HepG2 (cell line): ENCODE results near the gene ZNF697. TPM values are rescaled to one million over a fixed set of nuclear protein-coding genes. Genes with fewer than 3 reads are reported as not detected.
A peak's percentile ranks its signal among the peaks of the same experiment; 100 is the strongest.

Experiments used
- ADNP ChIP-seq: sonication (generic); formaldehyde crosslinking; IDR thresholded peaks from 2 replicates; pipeline ENCODE4 v1.4.0; 2020; ENCODE audit warnings: missing genetic modification reagents
- ARNT2 ChIP-seq: sonication (generic); formaldehyde crosslinking; IDR thresholded peaks from 2 replicates; pipeline ENCODE4 v1.8.0; 2022; ENCODE audit warnings: mild to moderate bottlenecking, low read depth, missing genetic modification reagents, moderate library complexity
- CC2D1A ChIP-seq: sonication (generic); formaldehyde crosslinking; IDR thresholded peaks from 2 replicates; pipeline ENCODE4 v1.8.1; 2023; ENCODE audit warnings: mild to moderate bottlenecking, missing genetic modification reagents
- DNMT3B ChIP-seq: conservative IDR thresholded peaks from 2 replicates; pipeline ENCODE4 v1.6.1; 2016; ENCODE audit warnings: missing biosample characterization, control low read depth
- EHMT2 ChIP-seq: fragments of 200-600 bp; sonication (generic); IDR thresholded peaks from 2 replicates; pipeline ENCODE4 v1.7.0; 2017; ENCODE audit warnings: antibody characterized with exemption, low read depth, low read length, borderline replicate concordance
- GTF3A ChIP-seq: sonication (generic); formaldehyde crosslinking; conservative IDR thresholded peaks from 2 replicates; pipeline ENCODE4 v1.4.0; 2020; ENCODE audit warnings: mild to moderate bottlenecking, missing genetic modification reagents
- GZF1 ChIP-seq: sonication (generic); formaldehyde crosslinking; IDR thresholded peaks from 2 replicates; pipeline ENCODE4 v1.5.1; 2020; ENCODE audit warnings: mild to moderate bottlenecking, missing genetic modification reagents
- HNRNPL ChIP-seq: fragments of 200-400 bp; formaldehyde crosslinking; IDR thresholded peaks from 2 replicates; pipeline ENCODE4 v1.6.1; 2017; ENCODE audit warnings: mild to moderate bottlenecking, low read depth, low read length
- HNRNPLL ChIP-seq: fragments of 200-400 bp; formaldehyde crosslinking; IDR thresholded peaks from 2 replicates; pipeline ENCODE4 v1.6.1; 2017; ENCODE audit warnings: mild to moderate bottlenecking, low read depth, low read length; ENCODE audit not compliant: poor library complexity, severe bottlenecking
- KDM3A ChIP-seq: IDR thresholded peaks from 2 replicates; pipeline ENCODE4 v1.6.1; 2018; ENCODE audit warnings: low read depth, missing compliant biosample characterization
- KLF11 ChIP-seq: IDR thresholded peaks from 2 replicates; pipeline ENCODE4 v1.6.1; 2016; ENCODE audit warnings: missing compliant biosample characterization
- ONECUT2 ChIP-seq: sonication (generic); formaldehyde crosslinking; IDR thresholded peaks from 2 replicates; pipeline ENCODE4 v1.4.0; 2020; ENCODE audit warnings: missing genetic modification reagents
- RBFOX2 ChIP-seq: fragments of 200-400 bp; formaldehyde crosslinking; IDR thresholded peaks from 2 replicates; pipeline ENCODE4 v1.6.1; 2017; ENCODE audit warnings: low read depth, mild to moderate bottlenecking, low read length
- SIN3B ChIP-seq: fragments of 150-350 bp; IDR thresholded peaks from 2 replicates; pipeline ENCODE4 v1.6.1; 2014; ENCODE audit warnings: low read length
- TBX3 ChIP-seq: fragments of 450-650 bp; IDR thresholded peaks from 2 replicates; pipeline ENCODE4 v1.6.1; 2017; ENCODE audit warnings: antibody characterized with exemption, mild to moderate bottlenecking, inconsistent platforms, borderline replicate concordance
- ZBTB1 ChIP-seq: sonication (generic); formaldehyde crosslinking; IDR thresholded peaks from 2 replicates; pipeline ENCODE4 v1.4.0; 2020; ENCODE audit warnings: missing genetic modification reagents, borderline replicate concordance
- ZBTB42 ChIP-seq: sonication (generic); formaldehyde crosslinking; IDR thresholded peaks from 2 replicates; pipeline ENCODE4 v1.5.0; 2020; ENCODE audit warnings: mild to moderate bottlenecking, missing genetic modification reagents
- ZNF234 ChIP-seq: sonication (generic); formaldehyde crosslinking; conservative IDR thresholded peaks from 2 replicates; pipeline ENCODE4 v1.5.1; 2020; ENCODE audit warnings: mild to moderate bottlenecking, missing genetic modification reagents
- ZNF331 ChIP-seq: sonication (generic); formaldehyde crosslinking; IDR thresholded peaks from 2 replicates; pipeline ENCODE4 v1.4.0; 2020; ENCODE audit warnings: missing genetic modification reagents
- ZNF543 ChIP-seq: sonication (generic); formaldehyde crosslinking; IDR thresholded peaks from 2 replicates; pipeline ENCODE4 v1.4.0; 2020; ENCODE audit warnings: mild to moderate bottlenecking, missing genetic modification reagents
- ZNF670 ChIP-seq: sonication (generic); formaldehyde crosslinking; IDR thresholded peaks from 2 replicates; pipeline ENCODE4 v1.8.0; 2022; ENCODE audit warnings: mild to moderate bottlenecking, missing genetic modification reagents, borderline replicate concordance
- ZNF761 ChIP-seq: sonication (generic); formaldehyde crosslinking; conservative IDR thresholded peaks from 2 replicates; pipeline ENCODE4 v1.4.0; 2020; ENCODE audit warnings: mild to moderate bottlenecking, missing genetic modification reagents
- ZNF768 ChIP-seq: sonication (generic); formaldehyde crosslinking; IDR thresholded peaks from 2 replicates; pipeline ENCODE4 v1.4.0; 2020; ENCODE audit warnings: missing genetic modification reagents
- polyA plus RNA-seq, 8 experiments: library from polyadenylated mRNA; depleted of rRNA in 3 of 8; stranded (reverse) in 7 of 8; unstranded in 1 of 8; fragments of >200 nt; fragmentation: Illumina TruSeq in 4 of 8; extraction: Trizol in 4 of 8; gene quantifications; 2 replicates each; pipeline versions ENCODE4 v1.2.1 to v1.2.3, GENCODE V29; 2011 to 2016; ENCODE audit warnings: low read depth in 4 of 8, missing spikeins in 1 of 8, mixed read lengths in 1 of 8; ENCODE audit not compliant: insufficient read depth in 1 of 8
- total RNA-seq, 5 experiments: library from RNA; depleted of rRNA; stranded (reverse); fragments of >200 nt; fragmentation: Illumina TruSeq; extraction: Trizol; gene quantifications; 2 replicates each; pipeline ENCODE4 v1.2.3, GENCODE V29; 2016; ENCODE audit warnings: low read depth in 1 of 5
- TF ChIP-seq, protein P1 (sequence below): IDR thresholded peaks from 2 replicates; pipeline ENCODE4 v1.4.0; 2020; ENCODE audit warnings: mild to moderate bottlenecking, missing genetic modification reagents
- TF ChIP-seq, protein P2 (sequence below): sonication (generic); formaldehyde crosslinking; IDR thresholded peaks from 2 replicates; pipeline ENCODE4 v1.5.0; 2020; ENCODE audit warnings: missing genetic modification reagents

Gene ZNF697
- total and polyA plus RNA-seq, 2 of the 13 experiments (the other 11 are each of a cell fraction or from before 2014, with no cell fraction given): 2.3 to 7.1 TPM

DNA sequence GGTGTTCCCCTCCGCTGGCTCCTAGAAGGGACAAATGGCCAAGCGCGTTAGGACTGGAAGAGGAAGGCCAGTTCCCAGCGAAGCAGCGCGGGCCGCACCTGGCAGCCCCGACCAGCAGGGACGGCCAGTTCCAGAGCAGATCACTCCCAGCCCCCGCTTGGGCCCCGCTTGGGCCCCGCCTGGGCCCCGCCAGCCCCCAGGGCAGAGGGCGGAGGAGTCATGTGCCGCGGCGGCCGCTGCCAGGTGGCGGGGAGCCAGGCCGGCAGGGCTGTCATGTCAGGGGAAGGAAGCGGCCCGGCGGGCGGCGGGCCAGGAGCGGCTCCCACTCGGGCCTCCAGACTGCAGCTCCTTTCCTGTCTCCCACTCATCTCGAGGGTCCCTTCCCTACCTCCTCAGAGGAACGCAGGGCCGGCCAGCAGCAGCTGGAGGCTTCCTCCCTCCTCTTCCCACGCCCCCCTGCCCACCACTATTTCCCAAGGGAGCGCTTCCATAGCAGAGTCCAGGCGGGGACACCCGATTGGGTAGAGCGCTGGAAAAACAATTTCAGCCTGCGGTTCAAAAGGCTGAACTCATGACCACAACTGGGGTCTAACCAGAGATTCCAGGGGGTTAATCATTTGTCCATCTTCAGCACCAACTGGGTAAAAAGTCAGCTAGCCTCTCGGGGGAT is 16.5 kb downstream of the ZNF697 start (continued):
- TF ChIP-seq ZNF670 (CRISPR knock-in tag) (0 out of 2 replicates have a peak, but pooled peaks have one; percentile 49), TBX3 (no peak), EHMT2 (no peak), ZNF768 (CRISPR knock-in tag) (no peak), HNRNPL (peak; percentile 66; the same call in 1 of the 2 replicates), CC2D1A (CRISPR knock-in tag) (no peak), ZNF234 (CRISPR knock-in tag) (no peak), KDM3A (peak; percentile 53; the same call in 1 of the 2 replicates), RBFOX2 (peak; percentile 84), ONECUT2 (CRISPR knock-in tag) (no peak), ZNF543 (CRISPR knock-in tag) (peak; percentile 62; the same call in 1 of the 2 replicates), ZBTB1 (CRISPR knock-in tag) (no peak), ZBTB42 (CRISPR knock-in tag) (peak; percentile 95), ADNP (CRISPR knock-in tag) (no peak), KLF11 (CRISPR knock-in tag) (no peak), ZNF331 (peak; percentile 74; the same call in 1 of the 2 replicates), ARNT2 (CRISPR knock-in tag) (peak; percentile 69), GTF3A (no peak), ZNF761 (peak; percentile 81; the same call in 1 of the 2 replicates), HNRNPLL (peak; percentile 47), SIN3B (no peak), GZF1 (CRISPR knock-in tag) (no peak), DNMT3B (CRISPR knock-in tag) (no peak)
- TF ChIP-seq, protein P1, sequence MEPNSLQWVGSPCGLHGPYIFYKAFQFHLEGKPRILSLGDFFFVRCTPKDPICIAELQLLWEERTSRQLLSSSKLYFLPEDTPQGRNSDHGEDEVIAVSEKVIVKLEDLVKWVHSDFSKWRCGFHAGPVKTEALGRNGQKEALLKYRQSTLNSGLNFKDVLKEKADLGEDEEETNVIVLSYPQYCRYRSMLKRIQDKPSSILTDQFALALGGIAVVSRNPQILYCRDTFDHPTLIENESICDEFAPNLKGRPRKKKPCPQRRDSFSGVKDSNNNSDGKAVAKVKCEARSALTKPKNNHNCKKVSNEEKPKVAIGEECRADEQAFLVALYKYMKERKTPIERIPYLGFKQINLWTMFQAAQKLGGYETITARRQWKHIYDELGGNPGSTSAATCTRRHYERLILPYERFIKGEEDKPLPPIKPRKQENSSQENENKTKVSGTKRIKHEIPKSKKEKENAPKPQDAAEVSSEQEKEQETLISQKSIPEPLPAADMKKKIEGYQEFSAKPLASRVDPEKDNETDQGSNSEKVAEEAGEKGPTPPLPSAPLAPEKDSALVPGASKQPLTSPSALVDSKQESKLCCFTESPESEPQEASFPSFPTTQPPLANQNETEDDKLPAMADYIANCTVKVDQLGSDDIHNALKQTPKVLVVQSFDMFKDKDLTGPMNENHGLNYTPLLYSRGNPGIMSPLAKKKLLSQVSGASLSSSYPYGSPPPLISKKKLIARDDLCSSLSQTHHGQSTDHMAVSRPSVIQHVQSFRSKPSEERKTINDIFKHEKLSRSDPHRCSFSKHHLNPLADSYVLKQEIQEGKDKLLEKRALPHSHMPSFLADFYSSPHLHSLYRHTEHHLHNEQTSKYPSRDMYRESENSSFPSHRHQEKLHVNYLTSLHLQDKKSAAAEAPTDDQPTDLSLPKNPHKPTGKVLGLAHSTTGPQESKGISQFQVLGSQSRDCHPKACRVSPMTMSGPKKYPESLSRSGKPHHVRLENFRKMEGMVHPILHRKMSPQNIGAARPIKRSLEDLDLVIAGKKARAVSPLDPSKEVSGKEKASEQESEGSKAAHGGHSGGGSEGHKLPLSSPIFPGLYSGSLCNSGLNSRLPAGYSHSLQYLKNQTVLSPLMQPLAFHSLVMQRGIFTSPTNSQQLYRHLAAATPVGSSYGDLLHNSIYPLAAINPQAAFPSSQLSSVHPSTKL (CRISPR knock-in tag): peak; percentile 83
- TF ChIP-seq, protein P2, sequence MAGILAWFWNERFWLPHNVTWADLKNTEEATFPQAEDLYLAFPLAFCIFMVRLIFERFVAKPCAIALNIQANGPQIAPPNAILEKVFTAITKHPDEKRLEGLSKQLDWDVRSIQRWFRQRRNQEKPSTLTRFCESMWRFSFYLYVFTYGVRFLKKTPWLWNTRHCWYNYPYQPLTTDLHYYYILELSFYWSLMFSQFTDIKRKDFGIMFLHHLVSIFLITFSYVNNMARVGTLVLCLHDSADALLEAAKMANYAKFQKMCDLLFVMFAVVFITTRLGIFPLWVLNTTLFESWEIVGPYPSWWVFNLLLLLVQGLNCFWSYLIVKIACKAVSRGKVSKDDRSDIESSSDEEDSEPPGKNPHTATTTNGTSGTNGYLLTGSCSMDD (CRISPR knock-in tag): no peak
